Measurements from ENCODE around the gene SNRNP70. TPM values are rescaled to one million over a fixed set of nuclear protein-coding genes. Genes with fewer than 3 reads are reported as not detected.

Gene SNRNP70
- total and polyA plus RNA-seq, 2 of the 13 experiments (the other 11 are each of a cell fraction or from before 2014, with no cell fraction given), result 150 to 210 TPM

GRCh38 chr19:49085020-49085867 lies at the start of gene SNRNP70 (continued):
- TF ChIP-seq ZNF556 (CRISPR knock-in tag; IDR thresholded peaks at IDR 0.05; ENCODE audit: borderline replicate concordance) (peak; percentile 50; the same call in 1 of the 2 replicates), FOXC1 (CRISPR knock-in tag; IDR thresholded peaks at IDR 0.05; ENCODE audit: borderline replicate concordance) (peak; percentile 82; the same call in 1 of the 2 replicates), ZFP82 (CRISPR knock-in tag; IDR thresholded peaks at IDR 0.05; ENCODE audit: borderline replicate concordance) (0 out of 2 replicates have a peak, but pooled peaks have one; percentile 46), PPARG (CRISPR knock-in tag; conservative IDR thresholded peaks at IDR 0.05) (no peak; the same call in 1 of the 2 replicates), CSRNP1 (CRISPR knock-in tag; IDR thresholded peaks at IDR 0.05) (no peak), ZNF616 (CRISPR knock-in tag; IDR thresholded peaks at IDR 0.05; ENCODE audit: low read depth) (peak; percentile 92; the same call in 1 of the 2 replicates), DRAP1 (CRISPR knock-in tag; IDR thresholded peaks at IDR 0.05) (peak; percentile 43; the same call in 1 of the 2 replicates), TRAFD1 (CRISPR knock-in tag; IDR thresholded peaks at IDR 0.05; ENCODE audit: borderline replicate concordance) (no peak), ZFP90 (CRISPR knock-in tag; IDR thresholded peaks at IDR 0.05; ENCODE audit: borderline replicate concordance) (peak; percentile 91), ZNF121 (CRISPR knock-in tag; IDR thresholded peaks at IDR 0.05) (peak; percentile 25; the same call in 1 of the 2 replicates), BRF2 (CRISPR knock-in tag; IDR thresholded peaks at IDR 0.05) (0 out of 2 replicates have a peak, but pooled peaks have one; percentile 47), HOXA7 (CRISPR knock-in tag; IDR thresholded peaks at IDR 0.05) (no peak), TGIF2 (CRISPR knock-in tag; IDR thresholded peaks at IDR 0.05) (peak; percentile 19; the same call in 1 of the 2 replicates), RNF2 (conservative IDR thresholded peaks at IDR 0.05; ENCODE audit: low read depth) (peak; percentile 75; the same call in 1 of the 2 replicates), ATAD3A (CRISPR knock-in tag; IDR thresholded peaks at IDR 0.05) (no peak), HES4 (CRISPR knock-in tag; IDR thresholded peaks at IDR 0.05; ENCODE audit: borderline replicate concordance) (peak; percentile 96), TBP (CRISPR knock-in tag; IDR thresholded peaks at IDR 0.05) (0 out of 2 replicates have a peak, but pooled peaks have one; percentile 2), GMEB1 (CRISPR knock-in tag; IDR thresholded peaks at IDR 0.05; ENCODE audit: borderline replicate concordance) (peak; percentile 69; the same call in 1 of the 2 replicates), TOE1 (CRISPR knock-in tag; IDR thresholded peaks at IDR 0.05) (no peak; the same call in 1 of the 2 replicates), TFAP4 (IDR thresholded peaks at IDR 0.05; ENCODE audit: borderline replicate concordance, low read depth) (no peak), PHF5A (CRISPR knock-in tag; IDR thresholded peaks at IDR 0.05; ENCODE audit: low read depth, unreplicated experiment) (no peak)
